Kidney capillary endothelial cell (primary cell): ENCODE measurements around the gene IFNAR2.

ENCODE experiments used
- DNase-seq: peaks from one replicate; pipeline ENCODE4 v3.0.0-alpha.2; 2018; ENCODE audit warnings: low spot score

The IFNAR2 gene

GRCh38 chr21:33267250-33267649 lies 37.5 kb downstream of the IFNAR2 start:
- DNase-seq = no peak

DNA sequence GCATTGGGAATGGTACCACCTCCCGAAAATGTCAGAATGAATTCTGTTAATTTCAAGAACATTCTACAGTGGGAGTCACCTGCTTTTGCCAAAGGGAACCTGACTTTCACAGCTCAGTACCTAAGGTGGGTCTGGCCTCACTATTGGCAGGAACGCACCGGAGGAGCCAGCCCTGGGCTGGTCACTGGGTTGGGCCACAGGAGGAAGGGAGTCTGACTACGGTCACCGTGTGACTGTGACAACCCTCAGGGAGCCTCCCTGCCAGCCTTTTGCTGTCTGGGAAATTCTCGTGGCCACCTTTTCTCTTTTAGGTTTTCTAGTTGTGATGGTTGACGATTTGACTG lies 38.6 kb downstream of the IFNAR2 start:
- no peak for DNase-seq

DNA sequence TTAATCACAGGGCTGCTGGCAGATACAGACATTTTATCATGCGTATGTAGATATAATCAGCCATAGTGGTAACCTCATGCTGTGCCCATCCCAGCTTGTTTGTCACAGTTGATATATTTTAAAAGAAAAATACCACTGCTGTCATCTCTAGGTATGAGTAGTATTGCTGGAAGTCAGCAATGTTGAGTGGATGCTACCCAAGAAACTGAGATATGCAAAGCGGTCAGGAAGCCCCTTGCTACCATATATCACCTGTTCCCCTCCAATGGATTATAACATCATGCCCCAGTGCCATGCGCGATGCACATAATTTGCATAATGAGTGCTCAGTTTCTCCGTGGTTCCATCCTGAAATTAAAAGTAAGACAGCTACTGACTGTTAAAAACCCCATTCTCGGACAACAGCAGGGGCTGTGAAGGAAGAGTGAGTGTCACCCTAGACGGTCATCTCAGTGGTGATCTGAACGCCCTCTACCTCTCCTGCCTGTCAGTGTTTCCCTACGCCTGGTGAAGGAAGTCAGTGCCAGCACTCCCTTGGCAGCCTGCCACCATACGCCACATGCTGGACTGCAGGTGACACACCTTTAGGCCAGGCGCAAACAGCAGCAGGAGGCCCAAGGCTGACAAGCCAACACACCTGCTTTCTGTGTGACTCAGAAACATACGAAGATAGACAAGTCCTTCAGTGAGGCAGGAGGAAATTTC lies 39.2 kb downstream of the IFNAR2 start:
- DNase-seq = no peak

- no peak for DNase-seq
Observed at GRCh38 chr21:33270986-33271385, 41.2 kb downstream of the IFNAR2 start.

GRCh38 chr21:33273044-33273443 lies 43.3 kb downstream of the IFNAR2 start:
- DNase-seq = no peak

DNA sequence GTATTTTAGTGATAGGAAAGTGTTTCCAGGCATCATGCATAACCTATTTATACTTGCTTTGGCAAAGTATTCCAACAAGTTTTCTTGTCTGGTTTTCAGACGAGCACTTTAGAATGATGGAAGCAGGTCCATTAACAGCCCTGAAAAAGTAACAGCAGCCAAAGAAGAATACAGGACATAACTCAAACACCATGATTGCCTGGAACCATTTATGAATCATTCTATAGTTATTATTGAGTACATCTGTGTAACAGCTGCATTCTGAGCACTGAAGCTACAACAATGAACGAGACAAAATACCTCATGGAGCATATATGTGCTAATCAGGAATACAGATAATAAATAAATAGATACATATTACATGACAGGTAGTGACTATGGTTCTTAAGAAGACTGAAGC lies 49.0 kb downstream of the IFNAR2 start:
- no peak for DNase-seq

DNA sequence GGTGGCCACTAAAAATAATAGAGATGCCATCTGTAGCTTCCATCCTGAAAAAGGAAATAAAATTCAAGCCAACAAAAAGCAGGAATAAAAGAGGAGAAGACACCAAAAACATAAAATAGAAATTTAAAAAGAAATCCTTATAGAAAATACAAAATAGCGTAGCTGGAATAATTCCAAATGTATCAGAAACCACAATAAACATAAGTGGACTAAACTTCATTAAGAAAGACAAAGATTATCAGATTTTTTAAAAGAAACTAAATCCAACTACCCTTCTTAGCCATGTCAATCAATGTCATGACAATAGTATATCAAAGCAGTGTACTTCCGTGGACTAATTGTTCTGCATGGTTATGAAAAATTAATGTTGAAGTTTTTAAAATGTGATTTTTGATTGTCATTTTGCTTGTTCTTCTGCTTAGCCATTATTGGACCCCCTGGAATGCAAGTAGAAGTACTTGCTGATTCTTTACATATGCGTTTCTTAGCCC lies 49.6 kb downstream of the IFNAR2 start:
- no peak for DNase-seq
